ENCODE data around the gene UTP11.

DNA sequence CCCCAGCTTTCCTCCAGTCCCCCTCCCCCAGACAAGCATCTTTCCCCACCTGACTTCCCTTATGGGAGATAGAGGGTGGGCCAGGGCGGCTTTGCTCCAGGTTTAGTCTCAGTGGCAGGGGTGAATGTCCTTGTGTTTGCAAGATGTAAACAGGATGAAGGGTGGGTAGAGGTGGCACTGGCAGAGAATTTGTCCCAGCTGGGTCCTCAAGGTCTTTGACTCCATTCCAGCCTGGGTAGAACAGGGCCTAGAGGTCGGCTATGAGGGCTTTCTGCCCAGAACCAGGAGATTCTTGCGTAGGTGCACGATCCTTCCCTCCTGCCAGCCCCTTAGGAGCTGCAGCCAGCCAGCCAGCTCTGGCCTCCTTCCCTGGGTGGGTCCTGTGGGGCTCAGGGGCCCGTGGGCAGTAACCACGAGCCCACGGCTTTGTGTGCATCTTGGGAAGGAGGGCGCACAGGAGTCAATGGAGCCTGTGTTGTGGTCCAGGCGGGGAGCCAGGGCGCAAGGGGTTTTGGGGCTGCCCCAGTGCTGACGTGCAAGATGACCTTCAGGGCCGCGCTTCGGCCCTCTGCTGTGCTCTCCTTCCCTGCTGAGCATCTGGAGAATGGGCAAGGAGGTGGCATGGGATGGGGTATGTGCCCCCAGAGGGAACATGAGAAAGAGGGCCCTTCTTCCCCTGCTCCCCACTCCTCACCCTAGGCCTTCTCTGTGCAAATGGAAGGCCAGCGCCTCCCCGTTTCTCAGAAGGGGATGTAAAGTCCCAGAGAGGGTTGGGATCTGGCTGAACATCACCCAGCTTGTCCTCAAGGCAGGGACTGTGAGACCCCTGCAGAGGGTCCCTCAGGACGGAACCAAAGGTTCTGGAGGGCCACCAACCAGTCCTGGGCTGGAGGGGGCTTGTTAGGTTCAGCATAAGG, 18.3 kb downstream of the UTP11 start:
- TF ChIP-seq, protein P1, sequence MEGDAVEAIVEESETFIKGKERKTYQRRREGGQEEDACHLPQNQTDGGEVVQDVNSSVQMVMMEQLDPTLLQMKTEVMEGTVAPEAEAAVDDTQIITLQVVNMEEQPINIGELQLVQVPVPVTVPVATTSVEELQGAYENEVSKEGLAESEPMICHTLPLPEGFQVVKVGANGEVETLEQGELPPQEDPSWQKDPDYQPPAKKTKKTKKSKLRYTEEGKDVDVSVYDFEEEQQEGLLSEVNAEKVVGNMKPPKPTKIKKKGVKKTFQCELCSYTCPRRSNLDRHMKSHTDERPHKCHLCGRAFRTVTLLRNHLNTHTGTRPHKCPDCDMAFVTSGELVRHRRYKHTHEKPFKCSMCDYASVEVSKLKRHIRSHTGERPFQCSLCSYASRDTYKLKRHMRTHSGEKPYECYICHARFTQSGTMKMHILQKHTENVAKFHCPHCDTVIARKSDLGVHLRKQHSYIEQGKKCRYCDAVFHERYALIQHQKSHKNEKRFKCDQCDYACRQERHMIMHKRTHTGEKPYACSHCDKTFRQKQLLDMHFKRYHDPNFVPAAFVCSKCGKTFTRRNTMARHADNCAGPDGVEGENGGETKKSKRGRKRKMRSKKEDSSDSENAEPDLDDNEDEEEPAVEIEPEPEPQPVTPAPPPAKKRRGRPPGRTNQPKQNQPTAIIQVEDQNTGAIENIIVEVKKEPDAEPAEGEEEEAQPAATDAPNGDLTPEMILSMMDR (IDR thresholded peaks at IDR 0.05; ENCODE audit: extremely low read depth in 1 of 2, insufficient read depth in 1 of 2, low read depth in 1 of 2, low read length in 2 of 2): no peak
- TF ChIP-seq MYC (IDR thresholded peaks at IDR 0.05; ENCODE audit: low read depth, low read length): no peak
- no peak for TF ChIP-seq POLR2A (IDR thresholded peaks at IDR 0.05; ENCODE audit: low read depth, low read length)
- TF ChIP-seq FOS (IDR thresholded peaks at IDR 0.05; ENCODE audit: borderline replicate concordance, insufficient read depth, low read length): no peak
